NCI-H2107 treated with DMSO at 0.1 percent for 48 hours (cell line): ENCODE measurements around the gene ERC1.
"Not testable (repeated sequence)": the region's sequence is repeated elsewhere in the genome, so short reads cannot be mapped to it uniquely, and the experiment has no call there.

Experiments
- DNase-seq: peaks from one replicate; lab custom pipeline; 2025; ENCODE audit not compliant: unreplicated experiment; lab: John Stamatoyannopoulos, UW

The ERC1 gene

DNA sequence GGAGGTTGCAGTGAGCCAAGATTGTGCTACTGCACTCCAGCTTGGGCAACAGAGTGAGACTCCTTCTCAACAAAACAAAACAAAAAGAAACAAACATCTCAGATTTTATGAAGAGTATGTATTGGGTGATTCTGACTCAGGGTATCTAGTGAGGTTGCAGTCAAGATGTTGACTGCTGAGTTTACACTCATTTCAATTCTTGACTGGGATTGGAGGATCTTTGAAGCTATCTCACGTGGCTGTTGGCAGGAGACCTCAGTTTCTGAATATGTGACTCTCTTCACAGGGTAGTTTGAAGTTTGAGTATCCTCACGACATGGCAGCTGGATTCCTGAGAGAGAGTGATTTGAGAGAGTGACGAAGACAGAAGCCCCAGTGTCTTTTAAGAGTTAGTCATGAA lies 29.4 kb downstream of the ERC1 start:
- DNase-seq = no peak

DNA sequence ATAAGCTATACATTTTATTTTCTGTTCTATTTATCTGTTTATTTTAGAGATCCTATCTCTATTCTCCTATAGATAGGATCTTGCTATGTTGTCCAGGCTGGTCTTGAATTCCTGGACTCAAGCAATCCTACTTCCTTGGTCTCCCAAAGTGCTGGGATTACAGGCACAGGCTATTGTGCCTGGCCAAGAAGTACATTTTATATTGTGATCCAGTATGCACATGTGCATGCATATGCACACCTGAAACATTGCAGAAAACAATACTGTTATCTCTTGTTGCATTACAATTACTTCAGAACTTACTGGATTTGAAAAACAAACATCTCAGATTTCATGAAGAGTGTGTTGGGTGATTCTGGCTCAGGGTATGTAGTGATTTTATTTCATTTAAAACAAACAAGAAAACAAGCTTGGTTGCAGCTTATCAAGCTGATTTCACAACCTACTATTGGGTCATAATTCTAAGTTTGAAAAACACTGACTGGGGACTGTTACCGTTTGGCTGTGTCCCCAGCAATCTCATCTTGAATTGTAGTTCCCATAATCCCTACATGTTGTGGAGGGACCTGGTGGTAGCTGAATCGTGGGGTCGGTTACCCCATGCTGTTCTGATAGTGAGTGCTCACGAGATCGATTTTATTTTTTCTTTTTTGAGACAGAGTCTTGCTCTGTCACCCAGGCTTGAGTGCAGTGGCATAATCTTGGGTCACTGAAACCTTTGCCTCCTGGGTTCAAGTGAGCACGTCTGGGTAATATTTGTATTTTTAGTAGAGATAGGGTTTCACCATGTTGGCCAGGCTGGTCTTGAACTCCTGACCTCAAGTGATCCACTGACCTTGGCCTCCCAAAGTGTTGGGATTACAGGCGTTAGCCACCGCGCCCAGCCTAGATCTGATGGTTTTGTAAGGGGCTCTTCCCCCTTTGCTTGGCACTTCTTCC lies 31.3 kb downstream of the ERC1 start:
- DNase-seq = no peak

DNA sequence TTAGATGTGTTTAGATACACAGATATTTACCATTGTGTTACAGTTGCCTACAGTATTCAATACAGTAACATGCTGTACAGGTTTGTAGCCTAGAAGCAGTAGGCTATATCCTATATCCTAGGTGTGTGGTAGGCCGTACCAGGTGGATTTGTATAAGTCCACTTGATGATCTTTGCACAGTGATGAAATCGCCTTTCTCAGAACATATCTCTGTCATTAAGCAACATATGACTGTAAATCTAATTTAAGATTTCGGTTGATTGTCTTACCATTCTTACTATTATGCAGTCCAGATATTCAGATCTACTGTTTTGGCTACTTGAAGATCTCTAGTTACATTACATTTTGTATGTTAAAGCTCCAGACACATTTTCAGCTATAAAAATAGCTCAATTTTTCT lies 39.8 kb downstream of the ERC1 start:
- DNase-seq = no peak

DNA sequence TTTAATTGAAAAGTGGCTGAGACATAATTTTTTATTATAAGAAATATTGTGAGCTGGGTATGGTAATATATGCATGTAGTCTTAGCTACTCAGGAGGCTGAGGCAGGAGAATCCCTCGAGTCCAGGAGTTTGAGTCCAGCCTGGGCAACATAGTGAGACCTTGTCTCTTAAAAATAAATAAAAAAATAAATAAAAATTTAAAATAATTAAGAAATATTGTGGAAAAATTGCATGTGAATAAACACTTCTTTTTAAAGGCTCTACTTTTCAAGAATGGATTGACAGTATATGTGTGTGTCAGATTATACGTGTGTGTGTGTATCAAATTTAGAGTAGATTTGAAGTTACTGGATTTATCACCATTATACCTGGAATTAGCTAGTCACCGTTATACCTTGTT lies 43.2 kb downstream of the ERC1 start:
- DNase-seq = no peak

DNA sequence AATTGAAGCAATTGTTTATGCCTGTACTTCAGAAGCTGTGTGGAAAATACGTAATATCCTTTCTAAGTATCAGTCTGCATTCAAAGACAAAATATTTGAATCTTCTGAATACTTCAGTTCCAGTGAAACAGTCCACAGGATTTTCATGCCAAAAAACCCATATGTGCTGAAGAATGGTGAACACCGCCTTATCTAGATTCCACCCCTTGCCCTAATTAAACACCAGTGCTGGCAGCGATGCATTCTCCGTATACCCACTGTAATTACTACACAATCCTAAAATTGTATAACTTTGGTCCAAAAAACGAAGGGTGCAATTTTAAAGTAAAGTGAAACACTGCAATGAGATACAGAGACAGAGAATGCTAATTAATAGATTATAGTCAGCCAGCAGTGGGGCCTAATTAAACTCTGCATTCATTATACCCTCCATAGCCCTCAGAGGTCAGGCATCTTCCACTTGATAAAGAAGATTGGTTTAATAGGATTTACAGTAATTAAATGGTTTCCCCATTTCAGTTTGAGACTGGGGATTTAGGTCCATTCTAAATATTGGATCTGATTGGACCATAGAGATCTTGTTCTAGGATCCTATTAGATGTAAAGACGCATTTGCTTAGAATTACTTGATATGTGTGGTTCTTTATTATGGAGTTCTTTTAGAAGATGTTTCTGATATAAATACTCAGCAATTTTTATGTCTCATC lies 43.9 kb downstream of the ERC1 start:
- DNase-seq = no peak

DNA sequence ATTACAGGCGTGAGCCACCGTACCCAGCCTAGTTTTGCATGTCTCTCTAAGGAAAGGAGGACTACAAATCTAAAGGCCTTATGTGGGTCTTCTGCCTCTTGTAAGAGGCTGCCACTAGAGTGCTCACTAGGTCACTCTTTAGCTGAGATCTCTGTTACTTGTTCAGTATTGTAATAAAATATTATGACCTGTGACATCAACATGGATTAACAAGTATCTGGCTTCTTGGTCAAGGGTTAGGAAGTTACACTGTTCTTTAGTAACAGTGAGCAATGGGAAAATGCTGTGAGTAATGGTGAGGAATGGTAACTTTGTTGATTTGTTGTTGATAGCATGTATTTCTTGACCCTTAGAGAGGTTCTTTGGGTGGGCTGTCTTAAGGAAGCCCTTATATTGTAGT lies 50.5 kb downstream of the ERC1 start:
- no peak for DNase-seq

DNA sequence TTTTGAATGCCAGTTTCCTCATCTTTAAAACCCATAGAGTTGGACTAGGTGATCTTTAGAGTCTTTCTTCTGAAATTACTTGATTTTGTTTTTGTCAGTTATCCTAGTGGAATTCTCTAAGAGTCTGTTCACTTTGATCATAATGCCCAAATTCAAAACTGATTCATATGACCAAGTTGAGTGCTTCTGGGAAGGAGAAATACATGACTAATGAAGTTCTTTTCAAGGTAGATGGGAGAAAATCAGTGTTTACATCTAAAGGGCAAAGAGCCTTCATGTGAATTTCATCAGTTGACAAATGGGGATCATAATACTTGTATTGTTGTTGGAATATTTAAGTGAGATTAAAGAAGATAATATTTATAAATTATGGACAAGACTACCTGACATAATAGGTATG lies 53.2 kb downstream of the ERC1 start:
- DNase-seq = no peak

DNA sequence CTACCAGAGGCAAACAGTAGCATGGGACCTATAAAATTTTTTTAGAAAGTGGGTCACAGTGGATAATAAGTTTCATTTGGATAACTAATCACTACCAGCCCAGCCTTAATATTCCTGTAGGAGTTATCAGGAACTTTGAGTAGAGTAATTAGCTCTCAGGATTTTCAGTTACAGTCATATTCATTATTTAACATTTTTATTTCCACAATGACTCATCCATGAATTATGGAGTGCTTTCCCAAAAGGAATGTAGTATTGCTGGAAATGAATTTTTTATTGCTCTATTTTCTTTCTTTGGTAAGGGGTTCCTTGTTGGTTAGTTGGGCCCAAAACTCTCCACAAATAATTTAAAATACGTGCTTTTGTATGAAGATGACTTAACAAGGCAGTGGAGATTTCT lies 53.7 kb downstream of the ERC1 start:
- DNase-seq = no peak

DNA sequence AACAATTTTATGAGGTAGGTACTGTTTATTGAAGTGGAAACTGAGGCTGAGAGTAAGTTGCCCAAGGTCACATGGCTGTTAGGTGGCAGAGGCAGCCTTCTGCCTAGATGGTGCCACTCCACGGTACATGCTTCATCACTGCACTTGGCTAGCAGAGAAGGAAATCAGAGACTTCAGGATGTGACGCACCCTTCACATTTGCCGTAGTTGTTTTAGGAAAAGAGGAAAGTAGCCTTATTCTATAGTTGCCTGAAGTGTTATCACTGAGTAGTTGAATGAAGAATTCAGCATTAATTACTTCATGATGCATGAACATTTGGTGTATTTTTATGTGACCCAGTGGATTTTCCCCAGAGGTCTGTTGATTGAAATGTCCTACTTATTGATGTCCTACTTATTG lies 55.7 kb downstream of the ERC1 start:
- no peak for DNase-seq

DNA sequence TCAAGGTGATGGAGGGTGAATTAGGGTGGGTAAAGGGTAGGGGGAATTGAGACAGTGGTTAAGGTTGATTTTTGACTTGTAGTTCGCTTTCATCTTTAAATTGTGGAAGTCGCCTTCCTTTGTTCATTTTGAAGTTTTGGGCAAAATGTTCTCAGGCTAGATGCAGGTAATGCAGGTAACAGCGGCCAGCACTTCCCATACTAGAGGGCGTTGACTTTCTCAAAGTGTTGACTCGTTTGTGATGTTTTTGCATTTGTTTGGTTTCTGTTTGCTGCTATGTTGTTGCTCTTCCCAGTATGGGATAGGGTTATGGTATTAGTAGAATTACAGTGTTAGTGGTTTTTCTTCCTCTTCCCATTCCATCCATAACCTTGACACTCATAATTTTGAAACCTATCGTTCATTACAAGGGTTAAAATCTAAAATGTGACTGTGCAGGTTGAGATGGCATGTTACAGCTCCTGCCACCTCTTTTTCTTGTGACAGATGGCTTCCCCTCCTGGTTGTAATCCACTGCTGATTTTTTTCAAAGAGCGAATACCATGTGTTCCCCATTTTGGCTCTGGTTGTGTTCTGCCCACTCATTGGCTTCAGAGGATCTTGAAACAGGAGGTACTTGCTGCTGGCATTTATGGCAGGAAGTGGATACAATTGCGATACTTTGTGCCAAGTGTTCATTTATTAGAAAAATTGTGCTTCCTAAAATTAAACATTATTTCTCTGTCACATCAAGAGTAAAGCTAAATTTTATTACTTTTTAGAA lies 57.1 kb downstream of the ERC1 start:
- no peak for DNase-seq

DNA sequence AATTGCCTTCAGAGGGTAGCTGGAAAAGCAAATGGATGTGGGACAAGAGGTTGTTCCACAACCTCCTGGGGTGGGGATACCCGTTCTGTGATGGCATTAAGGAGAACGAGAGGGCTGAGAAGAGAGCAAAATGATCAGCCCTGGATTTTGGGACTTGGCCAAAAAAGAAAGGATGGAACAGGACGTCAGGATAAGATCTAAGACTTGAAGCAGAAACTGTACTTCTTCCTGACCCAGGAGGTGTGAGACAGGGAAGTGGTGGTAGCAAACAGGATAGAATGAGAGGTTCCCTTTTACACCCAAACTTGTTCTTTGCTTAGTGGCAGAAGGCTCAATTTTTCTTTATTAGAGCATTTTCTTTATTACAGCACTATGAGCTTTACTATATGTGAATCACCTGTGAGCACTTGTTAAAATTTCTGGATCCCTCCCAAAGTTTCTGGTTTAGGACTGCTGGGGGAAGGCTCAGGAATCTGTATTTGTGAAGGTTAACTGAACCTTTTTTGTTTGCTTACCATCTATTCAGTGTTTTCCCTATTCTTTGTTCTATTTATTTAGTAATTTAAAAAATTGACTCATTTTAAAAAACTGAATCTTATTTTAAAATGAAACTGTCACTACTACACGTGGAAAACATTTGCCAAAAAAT lies 59.2 kb downstream of the ERC1 start:
- DNase-seq = no peak

DNA sequence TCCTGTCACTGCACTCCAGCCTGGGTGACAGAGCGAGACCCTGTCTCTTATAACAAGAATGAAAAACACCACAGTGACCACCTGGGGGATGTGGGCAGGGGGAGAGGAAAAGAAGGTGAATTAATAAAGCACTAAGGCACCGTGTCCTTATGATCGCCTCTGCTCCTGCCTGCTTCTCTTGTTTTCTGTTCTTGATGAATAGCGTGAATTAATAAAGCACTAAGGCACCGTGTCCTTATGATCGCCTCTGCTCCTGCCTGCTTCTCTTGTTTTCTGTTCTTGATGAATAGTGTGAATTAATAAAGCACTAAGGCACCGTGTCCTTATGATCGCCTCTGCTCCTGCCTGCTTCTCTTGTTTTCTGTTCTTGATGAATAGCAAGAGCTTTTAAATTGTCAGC lies 60.6 kb downstream of the ERC1 start:
- DNase-seq = not testable (repeated sequence)

DNA sequence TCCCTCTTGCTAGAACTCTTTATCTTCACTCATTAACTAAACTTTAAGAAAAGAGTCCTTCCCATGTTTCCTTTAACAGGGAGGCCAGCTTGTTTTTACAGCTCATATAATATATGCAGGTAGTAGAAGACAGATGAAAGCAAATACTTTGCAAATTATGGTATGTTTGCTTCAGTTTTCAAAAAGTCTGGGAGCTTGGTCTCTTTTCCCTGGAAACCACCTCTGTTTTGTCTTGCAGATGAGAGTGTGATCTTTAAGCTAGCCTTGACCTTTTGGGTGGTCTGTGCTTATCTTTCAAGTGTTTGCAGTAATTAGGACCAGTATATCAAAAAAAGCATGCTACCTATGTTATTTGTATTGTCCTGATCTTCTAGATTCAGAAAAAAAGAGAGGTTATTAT lies 62.7 kb downstream of the ERC1 start:
- no peak for DNase-seq

DNA sequence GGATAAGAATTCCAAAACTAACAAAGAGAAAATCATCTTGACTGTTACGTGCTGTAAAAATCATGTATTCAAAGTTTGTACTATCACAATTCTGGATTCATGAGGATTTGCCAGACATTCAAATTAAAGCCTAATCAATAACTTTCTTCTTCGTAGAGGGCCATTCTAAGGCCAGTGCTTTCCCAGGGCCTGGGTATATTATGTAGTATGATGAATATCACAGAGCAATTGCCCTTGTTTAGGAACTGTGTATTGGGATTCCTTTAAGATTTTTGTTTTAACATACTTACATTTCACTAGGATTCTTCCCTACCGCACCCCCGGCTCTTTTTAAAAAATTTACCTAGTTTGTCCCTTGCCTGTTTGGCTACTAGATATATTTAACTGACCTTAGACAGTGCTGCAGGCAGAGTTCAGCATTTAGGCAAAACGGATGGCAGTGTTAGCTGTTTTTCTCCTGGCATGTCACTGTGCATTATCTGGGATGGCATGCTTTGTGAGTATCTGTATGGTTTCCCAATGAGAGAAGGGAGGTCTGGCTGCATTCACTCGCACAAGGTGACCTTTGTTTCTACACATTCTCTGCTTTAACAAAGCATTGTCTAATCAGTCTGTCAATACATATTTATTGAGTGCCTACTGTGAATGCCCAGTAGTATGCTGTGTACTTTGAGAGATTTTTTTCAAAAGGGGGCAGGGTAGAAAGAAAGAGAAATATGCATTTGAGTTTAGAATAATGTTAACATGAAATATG lies 63.3 kb downstream of the ERC1 start:
- peak; percentile 4 for DNase-seq

DNA sequence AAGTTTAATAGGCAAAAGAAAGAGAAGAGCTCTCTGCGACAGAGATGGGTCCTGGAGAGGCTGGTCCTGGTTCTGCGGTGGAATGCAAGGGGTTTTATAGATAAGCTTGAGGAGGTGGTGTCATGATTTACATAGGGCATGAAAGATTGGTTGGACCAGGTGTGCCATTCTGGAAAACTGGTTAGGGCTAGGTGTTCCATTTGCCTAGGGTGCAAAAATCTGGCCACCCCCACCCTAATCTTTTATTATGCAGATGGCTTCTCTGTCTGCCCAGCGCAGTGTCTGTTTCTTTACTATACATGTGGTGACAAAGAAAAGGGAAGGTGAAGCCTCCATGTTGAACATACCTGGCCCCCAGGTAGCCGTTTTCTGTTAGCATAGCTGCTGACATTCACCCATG lies 65.4 kb downstream of the ERC1 start:
- no peak for DNase-seq

DNA sequence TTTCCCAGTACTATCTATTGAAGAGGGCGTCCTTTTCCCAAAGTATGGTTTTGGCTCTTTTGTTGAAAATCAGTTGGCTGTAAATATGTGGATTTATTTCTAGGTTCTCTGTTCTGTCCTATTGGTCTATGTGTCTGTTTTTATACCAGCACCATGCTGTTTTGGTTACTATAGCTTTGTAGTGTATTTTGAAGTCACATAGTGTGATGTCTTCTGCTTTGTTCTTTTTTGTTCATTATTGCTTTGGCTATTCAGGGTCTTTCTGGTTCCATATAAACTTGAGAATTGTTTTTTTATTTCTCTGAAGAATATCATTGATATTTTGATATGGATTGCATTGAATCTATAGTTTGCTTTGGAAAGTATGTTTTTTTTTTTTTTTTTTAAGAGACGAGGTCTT lies 67.4 kb downstream of the ERC1 start:
- no peak for DNase-seq

DNA sequence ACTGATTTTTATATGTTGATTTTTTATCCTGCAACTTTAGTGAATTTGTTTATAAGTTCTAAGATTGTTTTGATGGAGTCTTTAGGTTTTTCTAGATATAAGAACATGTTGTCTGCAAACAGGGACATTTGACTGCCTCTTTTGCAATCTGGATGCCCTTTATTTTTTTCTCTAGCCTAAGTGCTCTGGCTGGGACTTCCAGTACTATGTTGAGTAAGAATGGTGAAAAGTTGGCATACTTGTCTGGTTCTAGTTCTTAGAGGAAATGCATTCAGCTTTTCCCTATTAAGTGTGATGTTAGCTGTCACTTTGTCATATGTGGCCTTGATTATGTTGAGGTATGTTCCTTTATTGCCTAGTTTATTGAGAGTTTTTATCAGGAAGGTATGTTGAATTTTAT lies 68.1 kb downstream of the ERC1 start:
- no peak for DNase-seq

DNA sequence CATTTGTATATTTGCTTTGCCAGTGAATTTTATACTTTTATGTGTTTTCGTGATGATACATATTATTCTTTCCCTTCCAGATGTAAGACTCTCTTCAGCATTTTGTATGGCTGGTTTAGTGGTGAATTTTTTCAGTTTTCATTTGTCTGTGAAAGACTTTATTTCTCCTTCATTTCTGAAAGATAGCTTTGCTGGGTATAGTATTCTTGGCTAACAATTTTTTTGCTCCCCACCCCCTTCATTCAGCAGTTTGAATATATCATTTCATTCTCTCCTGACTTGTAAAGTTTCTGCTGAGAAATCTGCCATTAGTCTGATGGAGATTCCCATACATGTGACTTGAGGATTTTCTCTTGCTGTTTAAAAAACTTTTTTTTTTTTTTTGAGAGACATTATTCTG lies 72.8 kb downstream of the ERC1 start:
- no peak for DNase-seq

DNA sequence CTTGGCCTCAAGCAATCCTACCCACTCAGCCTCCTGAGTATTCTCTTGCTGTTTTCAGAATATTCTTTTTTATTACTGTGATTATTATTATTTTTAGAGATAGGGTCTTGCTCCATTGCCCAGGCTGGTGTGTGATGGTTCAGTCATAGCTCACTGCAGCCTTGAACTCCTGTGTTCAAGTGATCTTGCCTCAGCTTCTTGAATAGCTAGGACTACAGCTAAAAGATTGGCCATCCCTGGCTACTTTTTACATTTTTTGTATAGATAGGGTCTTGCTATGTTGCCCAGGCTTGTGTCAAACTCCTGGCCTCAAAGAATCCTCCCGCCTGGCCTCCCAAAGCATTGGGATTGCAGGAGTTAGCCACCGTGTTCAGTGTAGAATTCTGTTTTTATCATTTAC lies 73.3 kb downstream of the ERC1 start:
- DNase-seq = no peak

DNA sequence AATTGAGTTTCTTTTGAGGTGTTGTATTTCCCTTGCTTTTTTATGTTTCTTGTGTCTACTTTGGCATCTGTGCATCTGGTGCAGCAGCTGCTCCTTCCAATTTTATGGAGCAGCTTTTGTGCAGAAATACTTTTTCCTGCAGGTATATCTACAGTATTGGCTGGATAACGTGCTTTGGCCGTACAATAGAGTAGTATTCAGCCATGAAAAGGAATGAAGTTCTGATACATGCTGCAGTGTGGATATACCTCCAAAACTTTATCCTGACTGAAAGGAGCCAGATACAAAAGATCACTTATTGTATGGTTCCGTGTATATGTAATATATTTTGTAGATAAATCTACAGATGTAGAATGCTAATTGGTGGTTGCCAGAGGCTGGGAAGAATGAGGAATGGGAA lies 74.6 kb downstream of the ERC1 start:
- DNase-seq = no peak

DNA sequence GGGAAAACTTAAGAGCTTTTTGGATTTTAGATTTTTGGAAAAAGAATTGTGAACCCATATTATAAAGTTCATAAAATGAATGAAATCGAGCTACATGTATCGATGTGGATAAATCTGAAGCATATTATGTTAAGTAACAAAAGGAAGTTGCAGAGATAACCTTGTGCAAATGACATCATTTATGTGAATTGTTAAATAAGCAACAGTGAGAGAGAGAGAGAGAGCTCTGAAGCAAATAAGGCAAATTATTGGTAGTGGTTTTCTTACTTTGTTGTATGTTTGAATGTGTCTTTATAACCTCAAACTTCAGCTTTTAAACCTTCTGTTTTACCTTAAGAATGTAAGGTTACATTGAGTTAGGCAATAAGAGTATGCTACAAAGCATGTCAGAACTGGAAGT lies 78.8 kb downstream of the ERC1 start:
- no peak for DNase-seq
